Renal pelvis (tissue), 4 donors: ENCODE results near the gene ST3GAL6. TPM values are rescaled to one million over a fixed set of nuclear protein-coding genes. Genes with fewer than 3 reads are reported as not detected.

ENCODE experiments used
- DNase-seq: peaks from one replicate; pipeline ENCODE4 v3.0.0-alpha.2; 2013
- polyA plus RNA-seq, 3 donors: library from polyadenylated mRNA; unstranded; fragments of 120-200 nt; gene quantifications; one replicate each; pipeline ENCODE4 v1.2.1, GENCODE V29; 2013; ENCODE audit not compliant: insufficient read length in 3 of 3

The ST3GAL6 gene
- polyA plus RNA-seq, 3 donors = 50.6 to 81.7 (median 81.5) TPM

DNA sequence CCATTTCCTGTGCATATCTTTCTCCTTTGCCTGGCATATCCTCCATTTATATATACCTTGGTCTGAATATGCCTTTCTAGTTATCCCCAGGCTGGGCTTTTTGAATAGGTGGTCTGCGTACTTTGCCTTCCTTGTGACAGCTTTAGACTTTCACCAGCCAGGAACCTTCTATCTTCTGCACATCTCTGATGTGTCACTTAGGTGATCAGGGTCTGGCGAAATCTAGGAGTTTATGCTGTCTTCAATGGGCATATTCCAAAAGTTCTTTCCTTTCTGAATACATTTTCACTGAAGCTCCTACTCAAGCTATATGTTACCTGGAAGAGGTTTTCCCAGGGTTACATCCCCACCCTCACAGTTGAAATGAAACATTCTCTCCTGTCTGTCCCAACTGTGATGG lies 27.8 kb upstream of the ST3GAL6 start:
- no peak for DNase-seq

DNA sequence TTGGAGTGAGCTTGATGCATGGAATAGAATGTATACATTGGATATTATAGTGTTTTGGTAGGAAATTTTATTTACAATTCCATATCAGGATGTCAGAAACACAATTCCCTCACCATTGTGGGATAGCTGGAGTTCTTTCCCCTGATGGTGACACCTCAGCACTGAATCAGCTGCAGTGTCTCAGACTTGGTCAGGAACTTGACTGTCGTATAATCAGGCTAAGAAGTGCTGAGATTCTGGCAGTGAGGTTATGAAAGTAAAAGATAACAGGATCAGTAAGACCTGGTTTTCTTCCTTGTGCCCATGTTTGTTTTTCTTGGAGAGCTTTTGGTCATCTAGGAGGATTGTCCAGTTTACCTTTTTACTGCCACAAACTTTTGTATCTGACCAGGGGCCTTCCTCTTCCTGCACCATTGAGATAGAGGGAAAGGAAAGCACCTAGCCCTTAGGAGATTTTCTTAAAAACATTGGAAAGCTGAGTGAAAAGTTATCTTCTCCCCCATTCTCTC lies 27.3 kb upstream of the ST3GAL6 start:
- no peak for DNase-seq

DNA sequence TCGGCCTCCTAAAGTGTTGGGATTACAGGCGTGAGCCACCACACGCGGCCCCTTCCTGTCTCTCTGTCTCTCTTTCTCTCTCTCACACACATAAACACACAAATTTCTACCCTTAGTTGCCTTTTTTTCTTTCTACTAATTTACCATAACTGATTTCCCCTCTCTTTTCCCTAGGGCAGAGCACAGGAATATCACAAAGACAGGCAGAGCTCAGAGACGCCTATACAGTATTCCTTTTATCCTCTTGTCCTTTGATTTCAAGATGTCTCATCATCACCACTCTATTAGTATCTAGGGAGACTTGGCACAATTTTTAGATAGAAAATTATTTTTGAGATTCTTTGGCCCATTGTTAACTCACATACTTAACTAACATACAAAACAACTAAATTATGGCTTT lies 25.8 kb upstream of the ST3GAL6 start:
- DNase-seq = no peak

DNA sequence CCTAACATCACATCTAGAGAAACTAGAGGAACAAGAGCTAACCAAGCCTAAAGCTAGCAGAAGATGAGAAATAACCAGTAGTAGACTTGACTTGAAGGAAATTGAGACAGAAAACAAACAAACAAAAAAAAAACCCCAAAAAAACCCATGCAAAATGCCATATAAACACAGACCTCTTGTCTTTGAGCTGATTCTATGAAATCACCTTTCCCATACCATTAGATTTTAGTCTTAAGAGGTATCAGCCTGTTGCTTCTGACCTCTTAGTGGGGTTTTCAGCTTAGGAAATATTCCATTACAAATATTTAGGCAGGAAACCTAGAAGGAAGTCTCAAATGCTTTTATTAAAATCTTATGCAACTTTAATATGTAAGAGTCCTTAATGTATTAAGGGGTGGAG lies 23.9 kb upstream of the ST3GAL6 start:
- no peak for DNase-seq

DNA sequence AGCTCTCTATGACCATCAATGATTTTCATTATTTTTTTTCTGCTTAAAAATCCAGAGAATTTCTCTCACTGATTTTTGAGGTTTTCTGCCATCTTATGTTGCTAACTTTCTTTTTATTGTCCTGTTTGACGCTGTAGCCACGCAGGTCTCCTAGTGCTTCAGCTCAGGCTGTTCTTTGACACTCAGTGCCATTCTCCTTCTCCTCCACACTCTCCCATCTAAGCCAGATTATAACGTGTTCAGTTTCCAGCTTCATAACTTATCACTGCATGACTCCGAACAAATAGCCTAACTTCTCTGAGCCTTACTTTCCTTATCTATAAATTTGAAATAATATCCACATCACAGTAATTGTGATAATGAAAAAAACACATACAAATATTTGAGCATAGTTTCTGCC lies 22.8 kb upstream of the ST3GAL6 start:
- no peak for DNase-seq

DNA sequence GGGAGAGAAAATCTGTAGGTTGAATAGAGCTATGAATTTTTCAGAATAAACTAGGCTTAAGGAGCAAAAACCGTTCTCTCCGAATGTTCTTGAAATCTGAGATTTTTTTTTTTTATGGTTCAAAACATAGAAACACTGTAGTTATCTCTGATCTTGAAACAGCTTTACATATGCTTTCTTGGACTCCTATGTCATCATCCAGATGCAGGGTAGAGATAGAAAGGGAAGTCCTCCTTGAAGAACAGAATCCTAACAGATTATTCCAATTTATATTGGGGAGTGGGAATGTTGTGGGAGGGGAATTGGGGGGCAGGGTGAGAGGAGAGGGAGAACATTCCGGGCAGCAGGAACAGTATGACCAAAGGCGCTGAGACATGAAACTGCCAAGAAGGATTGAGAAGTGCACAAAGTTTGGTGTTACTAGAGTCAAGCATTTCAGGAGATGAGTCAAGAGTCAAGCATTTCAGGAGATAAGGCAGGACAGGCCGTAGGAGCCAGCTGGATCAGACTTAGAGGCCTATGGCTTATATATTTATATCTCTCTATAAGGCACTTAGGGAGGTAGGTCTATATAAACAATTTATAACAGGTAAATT lies 21.9 kb upstream of the ST3GAL6 start:
- DNase-seq = no peak

DNA sequence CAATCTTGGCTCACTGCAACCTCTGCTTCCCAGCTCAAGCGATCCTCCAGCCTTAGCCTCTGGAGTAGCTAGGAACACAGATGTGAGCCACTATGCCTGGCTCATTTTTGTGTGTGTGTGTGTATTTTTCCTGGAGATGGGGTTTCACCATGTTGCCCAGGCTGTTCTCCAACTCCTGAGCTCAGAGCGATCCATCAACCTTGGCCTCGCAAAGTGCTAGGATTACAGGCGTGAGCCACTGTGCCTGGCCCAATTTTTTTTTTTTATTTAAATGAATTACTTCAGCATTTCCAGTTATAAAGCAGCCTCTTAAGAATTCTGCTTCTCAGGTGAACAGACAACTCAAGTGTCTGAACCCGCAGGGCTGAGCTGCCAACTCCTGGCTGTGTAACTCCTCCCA lies 20.1 kb upstream of the ST3GAL6 start:
- DNase-seq = no peak

DNA sequence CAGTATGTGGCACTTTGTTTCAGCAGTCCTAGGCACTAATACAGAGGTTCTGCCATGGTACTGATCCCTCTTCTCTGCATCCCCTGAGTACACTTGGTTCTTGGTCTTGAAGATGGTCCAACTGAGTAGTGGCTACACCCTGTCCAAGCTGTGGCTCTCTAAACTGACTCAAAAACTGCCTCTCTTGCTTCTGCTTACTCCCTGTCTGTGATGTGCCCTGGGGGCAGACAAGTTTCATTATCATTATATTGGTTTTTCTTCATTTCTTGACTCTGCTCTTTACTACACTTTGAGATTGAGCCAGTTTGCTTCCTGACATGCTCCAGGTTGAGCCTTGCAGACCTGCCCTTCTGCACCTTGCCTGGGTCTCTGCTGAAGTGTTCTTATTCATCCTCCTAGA lies 18.9 kb upstream of the ST3GAL6 start:
- DNase-seq = no peak

DNA sequence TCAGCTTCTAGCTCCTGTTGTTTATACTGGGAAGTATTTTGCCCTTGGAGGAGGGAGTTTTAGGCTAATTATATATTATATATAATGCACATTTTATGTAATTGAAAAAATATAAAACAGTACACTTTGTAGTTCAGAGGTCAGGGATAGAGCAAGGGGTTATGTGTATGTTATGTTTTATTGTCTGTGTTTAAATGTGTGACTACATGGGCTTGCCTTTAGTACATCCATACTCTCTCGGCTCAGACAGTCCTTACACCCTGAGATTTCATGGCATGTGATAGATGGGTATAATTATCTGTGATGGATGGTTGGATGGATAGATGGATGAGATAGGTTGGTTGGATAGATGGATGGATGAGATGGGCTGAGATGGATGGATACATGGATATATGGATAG lies 17.4 kb upstream of the ST3GAL6 start:
- DNase-seq = no peak

DNA sequence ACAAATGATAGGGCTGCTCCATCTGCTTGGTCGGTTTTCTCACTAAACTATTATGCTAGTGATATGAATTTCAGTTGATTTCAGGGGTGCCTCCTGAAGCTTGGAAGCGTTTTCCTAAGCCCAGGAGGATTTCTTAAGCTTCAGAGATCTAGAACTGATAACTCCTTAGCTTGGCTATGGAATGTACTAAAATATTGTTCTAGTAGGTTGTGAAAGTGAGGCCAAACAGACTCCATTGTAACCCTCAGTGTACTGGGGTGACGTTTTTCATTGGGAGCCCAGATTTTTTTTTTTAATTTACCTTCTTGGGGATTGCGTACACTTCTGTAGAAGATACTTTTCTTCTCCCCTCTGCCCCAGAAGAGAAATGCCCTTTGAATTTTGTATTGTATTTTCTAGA lies 17.0 kb upstream of the ST3GAL6 start:
- DNase-seq = no peak

DNA sequence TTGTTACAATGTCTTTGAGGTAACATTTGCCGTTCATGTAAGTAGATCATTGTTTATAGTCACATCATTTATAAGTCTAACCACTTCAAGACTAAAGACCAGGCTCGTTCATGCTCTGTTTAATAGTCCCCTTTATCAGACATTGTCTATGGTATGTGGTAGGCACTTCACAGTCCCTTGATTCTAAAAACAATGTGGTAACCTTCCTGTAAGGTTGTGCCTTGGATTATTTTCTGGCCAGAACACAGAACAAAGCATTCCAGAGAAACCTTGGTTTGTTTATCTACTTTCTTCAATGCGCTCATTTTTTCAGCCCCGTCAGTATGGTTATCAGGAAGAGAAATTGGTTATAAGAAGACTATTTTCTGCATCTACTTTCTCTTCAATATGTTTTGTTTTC lies 16.3 kb upstream of the ST3GAL6 start:
- no peak for DNase-seq

DNA sequence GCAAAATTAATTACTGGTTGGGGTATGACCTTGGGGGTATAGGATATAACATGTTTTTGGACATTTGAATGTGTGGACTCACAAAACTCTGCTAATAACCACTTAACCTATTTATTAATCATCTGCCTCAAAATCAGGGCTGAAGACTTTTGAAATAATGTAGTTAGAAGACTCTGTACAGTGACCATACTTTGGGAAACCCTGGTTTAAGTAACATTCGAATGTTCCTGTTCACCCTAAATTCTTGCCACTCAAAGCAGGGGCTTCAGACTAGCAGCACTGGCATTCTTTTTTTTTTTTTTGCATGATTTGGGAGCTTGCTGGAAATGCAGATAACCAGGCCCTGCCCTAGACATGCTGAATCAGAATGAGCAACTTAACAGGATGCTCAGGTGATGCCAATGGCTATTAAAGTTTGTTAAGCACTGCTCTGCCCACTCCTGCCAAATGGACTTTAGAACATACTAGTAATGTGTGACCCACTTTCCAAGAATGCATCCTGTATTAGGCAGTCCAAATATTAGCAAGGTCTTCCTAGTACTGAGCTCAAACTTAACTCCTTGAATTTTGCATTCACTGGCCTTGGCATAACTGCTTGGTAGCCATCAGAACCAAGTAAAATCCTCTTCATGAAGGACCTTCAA lies 12.7 kb upstream of the ST3GAL6 start:
- DNase-seq = no peak

DNA sequence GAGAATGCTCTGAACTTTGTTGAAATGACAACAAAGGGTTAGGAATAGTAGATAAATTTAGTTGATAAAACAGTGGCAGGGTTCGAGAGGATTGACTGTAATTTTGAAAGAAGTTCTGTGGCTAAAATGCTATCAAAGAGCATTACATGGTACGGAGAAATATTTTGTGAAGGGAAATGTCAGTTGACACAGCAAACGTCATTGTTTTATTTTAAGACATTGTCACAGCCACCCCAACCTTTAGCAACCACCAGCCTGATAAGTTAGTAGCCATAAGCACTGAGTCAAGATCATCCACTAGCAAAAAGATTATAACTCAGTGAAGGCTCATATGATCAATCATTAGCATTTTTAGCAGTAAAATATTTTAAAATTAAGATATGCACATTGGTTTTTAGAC lies 8.7 kb upstream of the ST3GAL6 start:
- no peak for DNase-seq

DNA sequence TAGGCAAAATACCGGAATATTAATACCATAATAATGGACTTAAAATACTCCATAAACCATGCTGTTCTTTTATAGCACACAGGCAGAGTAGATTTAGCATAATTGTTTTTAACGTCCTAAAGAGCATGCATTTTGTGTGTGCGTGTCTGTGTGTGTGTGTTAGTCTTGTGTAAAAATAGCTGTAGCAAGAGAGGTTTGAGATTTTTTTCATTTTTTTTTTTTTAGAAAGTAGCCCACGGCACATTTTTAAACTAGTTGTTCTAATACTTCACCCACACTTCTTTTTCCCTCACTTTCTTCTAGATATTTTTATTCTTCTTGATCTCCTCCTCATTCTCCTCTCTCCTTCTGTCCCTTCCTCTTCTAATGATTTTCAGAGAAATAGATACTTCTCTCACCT lies 7.5 kb upstream of the ST3GAL6 start:
- DNase-seq = no peak

DNA sequence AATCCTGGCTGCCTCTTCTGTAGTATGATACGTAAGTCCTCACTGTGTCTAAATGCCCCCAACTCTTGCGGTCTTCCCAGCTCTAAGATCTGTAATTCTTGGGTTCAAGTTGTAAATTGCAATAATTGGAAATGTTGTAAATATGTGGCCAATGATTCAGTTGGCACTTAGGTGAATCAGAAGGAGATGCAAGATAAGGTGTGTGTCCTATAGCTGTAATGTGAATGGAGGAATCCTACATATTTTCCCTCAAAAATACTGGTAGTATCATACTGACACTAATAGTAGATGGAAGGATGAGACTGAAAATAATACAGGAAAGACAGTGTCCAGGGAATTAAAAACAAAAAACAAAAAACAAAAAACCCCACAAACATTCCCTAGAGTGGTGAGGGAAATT lies 3.5 kb upstream of the ST3GAL6 start:
- no peak for DNase-seq

DNA sequence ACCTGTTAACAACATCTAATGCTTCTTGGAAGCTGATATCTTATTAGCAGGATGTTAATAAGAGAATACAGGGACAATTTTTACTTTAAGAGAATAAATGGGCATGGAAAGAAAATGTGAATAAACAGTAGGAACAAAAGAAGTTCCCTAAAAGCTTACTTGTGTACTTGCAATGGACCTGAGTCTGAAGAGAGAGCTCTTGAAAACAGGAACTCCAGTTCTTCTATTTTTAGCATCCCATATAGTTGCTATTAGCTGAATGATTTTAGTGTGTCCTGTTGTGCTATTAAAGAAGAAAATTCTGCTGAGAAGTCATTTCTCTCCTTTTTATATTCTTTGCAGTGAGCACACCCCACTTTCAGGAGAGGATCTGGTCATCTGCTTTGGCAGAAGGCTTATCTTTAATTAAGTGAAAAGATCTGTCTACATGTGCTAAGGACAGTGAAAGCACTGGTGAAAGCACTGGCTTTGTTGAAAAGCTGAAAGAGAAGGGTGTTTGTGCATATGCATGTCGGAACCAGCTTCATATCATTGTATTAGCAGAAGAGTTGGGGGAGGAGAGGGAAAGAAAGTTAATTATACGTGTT lies 1.4 kb upstream of the ST3GAL6 start:
- no peak for DNase-seq

DNA sequence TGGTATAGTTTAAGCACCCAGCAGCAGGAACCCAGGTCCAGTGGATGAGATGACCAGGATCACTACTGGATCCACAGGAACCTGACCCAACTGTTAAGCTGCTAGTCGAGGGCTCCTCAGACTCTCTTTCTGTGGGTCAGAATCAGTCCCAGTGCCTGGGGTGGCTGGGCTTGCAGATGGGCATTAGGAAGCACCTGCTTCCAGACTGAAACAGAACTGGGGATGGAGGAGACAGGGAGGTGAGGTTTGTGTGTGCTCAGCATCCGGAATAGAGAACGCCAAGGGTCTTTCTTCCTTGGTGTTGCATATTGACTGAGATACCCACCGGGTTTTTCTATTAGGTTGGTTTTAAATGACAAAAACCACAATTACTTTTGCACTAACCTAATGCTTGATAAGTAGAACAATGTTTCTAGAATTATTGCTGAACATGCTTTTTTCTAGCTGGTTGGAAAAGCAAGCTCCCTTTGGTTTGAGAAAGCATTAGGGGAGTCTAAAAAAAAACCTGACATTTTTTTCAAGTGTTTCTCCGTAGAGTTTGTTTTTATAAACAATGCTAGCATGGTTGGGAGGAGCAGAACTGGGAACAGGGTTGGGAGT lies 779 bp downstream of the ST3GAL6 start:
- no peak for DNase-seq

DNA sequence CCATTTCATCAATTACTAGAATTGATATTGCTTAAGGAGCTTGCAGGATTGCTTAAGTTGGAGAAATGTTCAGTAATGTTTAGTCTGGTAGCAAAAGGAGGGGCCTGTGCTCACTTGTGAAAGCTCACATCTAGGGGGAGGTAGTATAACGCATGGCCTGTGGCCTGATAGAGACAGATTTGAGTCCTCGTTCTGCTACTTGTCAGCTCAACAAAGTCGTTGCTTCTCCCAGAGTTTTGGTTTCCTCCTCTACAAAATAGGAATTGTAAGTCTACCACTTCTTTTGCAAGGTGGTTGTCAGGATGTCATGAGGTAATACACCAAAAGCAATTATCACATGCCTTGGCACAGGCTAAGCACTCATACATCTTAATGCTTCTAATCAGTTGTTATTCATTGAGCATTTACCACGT lies 1.3 kb downstream of the ST3GAL6 start:
- no peak for DNase-seq

DNA sequence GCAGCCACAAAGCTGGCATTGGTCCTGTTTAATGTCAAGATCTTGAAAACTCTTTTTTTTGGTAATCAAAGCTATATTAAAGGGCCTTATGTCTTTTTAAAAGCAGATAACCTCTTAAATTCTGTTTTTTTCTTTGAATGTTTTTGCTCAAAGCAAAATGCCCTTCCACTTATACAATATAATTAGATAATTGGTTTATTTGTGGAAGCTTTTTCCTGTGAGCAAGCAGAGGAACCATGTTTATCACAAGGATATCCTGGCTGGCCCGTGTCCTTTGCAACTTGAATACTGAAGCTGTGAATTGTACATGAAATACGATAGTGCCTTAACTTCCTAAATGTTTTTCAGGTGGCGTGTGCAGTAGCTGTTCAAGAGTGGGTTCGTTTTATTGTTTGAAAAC lies 2.6 kb downstream of the ST3GAL6 start:
- no peak for DNase-seq

DNA sequence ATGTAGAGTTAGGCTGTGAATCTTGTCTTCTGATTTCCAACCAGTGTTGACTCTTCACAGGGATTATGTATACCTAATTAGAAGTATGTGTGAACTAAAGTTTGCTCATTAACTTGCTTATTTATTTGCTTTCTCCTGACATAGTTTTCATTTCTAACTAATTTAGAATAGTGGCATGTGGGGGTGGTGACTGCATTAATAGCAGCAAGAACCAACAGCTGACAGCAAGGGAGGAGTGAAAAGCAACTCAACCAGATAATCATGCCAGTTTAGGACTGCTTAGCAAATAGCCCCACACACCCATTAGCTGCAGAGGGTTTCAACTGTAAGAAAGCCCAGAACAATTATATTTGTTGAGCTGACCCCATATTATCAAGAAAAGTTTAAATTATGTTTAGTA lies 3.8 kb downstream of the ST3GAL6 start:
- DNase-seq = no peak

DNA sequence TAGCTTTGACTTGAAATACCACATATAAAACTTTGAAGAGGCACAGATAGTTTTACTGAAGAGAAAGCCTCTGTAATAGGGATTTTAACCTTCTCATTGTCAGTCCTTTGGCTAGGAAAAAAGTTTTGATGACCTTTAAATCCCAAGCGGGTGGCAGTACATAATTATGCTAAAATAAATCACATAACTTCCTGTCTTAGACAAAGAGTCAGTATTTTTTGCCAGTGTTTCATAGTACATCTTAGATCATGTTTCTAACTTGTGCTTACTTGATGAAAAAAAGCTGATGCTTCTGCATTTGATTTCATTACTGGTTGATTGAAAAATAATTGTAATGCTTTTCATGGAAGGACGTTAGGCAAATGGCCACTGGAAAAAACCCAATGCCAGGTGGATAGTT lies 5.8 kb downstream of the ST3GAL6 start:
- DNase-seq = no peak

DNA sequence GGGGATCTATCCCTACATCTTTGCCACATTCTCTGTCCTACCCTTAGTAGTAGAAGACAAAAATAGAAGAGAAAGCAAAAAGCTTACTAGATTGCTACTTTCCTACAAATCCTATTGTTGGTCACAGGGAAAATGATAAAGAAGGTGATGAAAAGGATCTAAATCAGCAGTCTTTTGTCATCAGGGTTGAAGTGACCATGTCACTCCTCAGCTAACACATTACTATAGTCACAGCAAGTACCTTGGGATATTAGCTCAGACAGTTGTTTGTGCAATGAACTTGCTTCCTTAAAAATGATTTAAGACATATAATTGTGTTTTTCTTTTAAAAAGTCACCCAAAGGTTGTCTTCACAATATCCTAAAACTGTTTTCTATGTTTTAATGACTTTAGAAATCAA lies 6.3 kb downstream of the ST3GAL6 start:
- no peak for DNase-seq
